HG02588 (cell line): ENCODE data around the gene FAM89A.
A peak's percentile ranks its signal among the peaks of the same experiment; 100 is the strongest.
"Not testable (repeated sequence)": the region's sequence is repeated elsewhere in the genome, so short reads cannot be mapped to it uniquely, and the experiment has no call there.

Experiments
- ATAC-seq: cut with Tn5 transposase; IDR thresholded peaks from one replicate; pipeline ENCODE4 v1.9.1; 2021; ENCODE audit warnings: mild to moderate bottlenecking, moderate library complexity; ENCODE audit not compliant: unreplicated experiment

FAM89A gene

GRCh38 chr1:231057410-231057809 lies 17.4 kb upstream of the FAM89A start:
- no peak for ATAC-seq

- ATAC-seq = no peak
These were observed 15.2 kb upstream of the FAM89A start for GRCh38 chr1:231055271-231055670.

- peak; percentile 74 for ATAC-seq
These were observed 13.6 kb upstream of the FAM89A start for GRCh38 chr1:231053493-231054162.

GRCh38 chr1:231052777-231053176 lies 12.7 kb upstream of the FAM89A start:
- no peak for ATAC-seq

- not testable (repeated sequence) for ATAC-seq
These were observed 10.9 kb upstream of the FAM89A start for GRCh38 chr1:231050932-231051331.

GRCh38 chr1:231050395-231050794 lies 10.3 kb upstream of the FAM89A start:
- no peak for ATAC-seq

GRCh38 chr1:231049121-231049979 lies 9.3 kb upstream of the FAM89A start:
- no peak for ATAC-seq

GRCh38 chr1:231048419-231048818 lies 8.4 kb upstream of the FAM89A start:
- not testable (repeated sequence) for ATAC-seq

- not testable (repeated sequence) for ATAC-seq
These were observed 7.5 kb upstream of the FAM89A start for GRCh38 chr1:231047529-231047928.

- ATAC-seq = no peak
These were observed 6.8 kb upstream of the FAM89A start for GRCh38 chr1:231046730-231047395.

GRCh38 chr1:231045921-231046729 lies 6.1 kb upstream of the FAM89A start:
- not testable (repeated sequence) for ATAC-seq

GRCh38 chr1:231045286-231045685 lies 5.2 kb upstream of the FAM89A start:
- ATAC-seq = no peak

- no peak for ATAC-seq
These were observed 4.5 kb upstream of the FAM89A start for GRCh38 chr1:231044588-231044987.

- no peak for ATAC-seq
These were observed 1.7 kb upstream of the FAM89A start for GRCh38 chr1:231041719-231042261.

- ATAC-seq = no peak
These were observed 1.0 kb upstream of the FAM89A start for GRCh38 chr1:231040800-231041718.

GRCh38 chr1:231039161-231040018 lies 664 bp downstream of the FAM89A start:
- peak; percentile 37 for ATAC-seq

GRCh38 chr1:231037585-231038517 lies 2.2 kb downstream of the FAM89A start:
- no peak for ATAC-seq
